H1 (cell line): ENCODE results near the gene RANBP17. TPM values are rescaled to one million over a fixed set of nuclear protein-coding genes. Genes with fewer than 3 reads are reported as not detected.

ENCODE experiments used
- CTCF ChIA-PET: fragments of 300-600 bp; sonication (Branson Sonifier 250); formaldehyde crosslinking; loops from one replicate; lab custom pipeline; 2021; ENCODE audit not compliant: partially characterized antibody; lab: Charles Lee
- POLR2A ChIA-PET: fragments of 300-600 bp; sonication (Branson Sonifier 250); formaldehyde crosslinking; loops from one replicate; lab custom pipeline; 2021; ENCODE audit warnings: inconsistent platforms; ENCODE audit not compliant: partially characterized antibody; lab: Charles Lee
- DNase-seq, 2 experiments: peaks; one replicate each; pipeline versions ENCODE4 v3.0.0 to v3.0.0-alpha.2; 2010 to 2022; ENCODE audit warnings: low spot score in 2 of 2, low read depth in 1 of 2, mixed read lengths in 1 of 2
- FAIRE-seq: peaks from 2 replicates; lab custom pipeline; 2011; peaks lifted over from hg19 to GRCh38; lab: Jason Lieb, UNC
- H2AFZ ChIP-seq: 2 replicates; pipeline ENCODE4 v1.8.1; 2012; ENCODE audit warnings: low read length, inconsistent platforms
- H2AK5ac ChIP-seq: 2 replicates; pipeline ENCODE4 v1.6.1; 2013; ENCODE audit warnings: low read depth, low read length
- H2BK120ac ChIP-seq: replicated peaks from 2 replicates; pipeline ENCODE3; 2013; ENCODE audit warnings: low read depth, low read length, inconsistent platforms
- H2BK12ac ChIP-seq: 2 replicates; pipeline ENCODE4 v1.6.1; 2013; ENCODE audit warnings: low read depth, low read length
- H2BK15ac ChIP-seq: 2 replicates; pipeline ENCODE4 v1.6.1; 2013; ENCODE audit warnings: low read length
- H2BK20ac ChIP-seq: 2 replicates; pipeline ENCODE4 v1.6.1; 2013; ENCODE audit warnings: low read length
- H2BK5ac ChIP-seq: 2 replicates; pipeline ENCODE4 v1.6.1; 2013; ENCODE audit warnings: low read depth, low read length
- H3K14ac ChIP-seq: 2 replicates; pipeline ENCODE4 v1.6.1; 2013; ENCODE audit warnings: inconsistent platforms; ENCODE audit not compliant: insufficient read length
- H3K18ac ChIP-seq: 2 replicates; pipeline ENCODE4 v1.6.1; 2013; ENCODE audit warnings: low read length; ENCODE audit errors: extremely low read depth
- H3K23ac ChIP-seq: 2 replicates; pipeline ENCODE4 v1.6.1; 2013; ENCODE audit warnings: inconsistent platforms; ENCODE audit not compliant: insufficient read length
- H3K23me2 ChIP-seq: 2 replicates; pipeline ENCODE4 v1.6.1; 2013; ENCODE audit warnings: low read depth, low read length
- H3K27ac ChIP-seq: 2 replicates; pipeline ENCODE4 v1.6.1; 2011; ENCODE audit warnings: low read depth, low read length, inconsistent platforms
- H3K27me3 ChIP-seq, 4 experiments: replicated peaks in 1 of 4; 1 replicate in 1 of 4; 2 replicates in 3 of 4; pipeline versions ENCODE4 v1.6.1 to v1.8.1; 2011 to 2013; ENCODE audit warnings: low read length in 3 of 4, mild to moderate bottlenecking in 3 of 4, inconsistent platforms in 2 of 4, mixed read lengths in 2 of 4, moderate library complexity in 1 of 4; ENCODE audit not compliant: control insufficient read depth in 3 of 4, insufficient read depth in 3 of 4; ENCODE audit errors: extremely low read depth in 1 of 4
- H3K36me3 ChIP-seq, 4 experiments: 2 replicates each; pipeline versions ENCODE4 v1.6.1 to v1.8.1; 2011 to 2013; ENCODE audit warnings: mild to moderate bottlenecking in 4 of 4, low read length in 3 of 4, moderate library complexity in 2 of 4, control low read depth in 1 of 4, inconsistent platforms in 1 of 4; ENCODE audit not compliant: insufficient read depth in 4 of 4, control insufficient read depth in 2 of 4
- H3K4ac ChIP-seq: replicated peaks from 2 replicates; pipeline ENCODE3; 2013; ENCODE audit warnings: low read length, low read depth, mixed read lengths, inconsistent platforms; ENCODE audit not compliant: insufficient read length
- H3K4me1 ChIP-seq, 4 experiments: replicated peaks in 1 of 4; 1 replicate in 1 of 4; 2 replicates in 3 of 4; pipeline versions ENCODE4 v1.6.1 to v1.8.1; 2011 to 2013; ENCODE audit warnings: low read length in 3 of 4, inconsistent platforms in 2 of 4, mixed read lengths in 1 of 4; ENCODE audit not compliant: insufficient read depth in 4 of 4, control insufficient read depth in 3 of 4
- H3K4me2 ChIP-seq, 2 experiments: 2 replicates each; pipeline versions ENCODE4 v1.6.1 to v1.8.1; 2011 to 2013; ENCODE audit warnings: low read depth in 2 of 2, low read length in 2 of 2, control low read depth in 1 of 2, inconsistent platforms in 1 of 2, mild to moderate bottlenecking in 1 of 2; ENCODE audit not compliant: insufficient read depth in 1 of 2
- H3K4me3 ChIP-seq, 4 experiments: fragments of 200-600, 300-600 bp in 1 of 4; sonication (generic), shearing (Covaris generic), sonication (Bioruptor Twin) in 1 of 4; 2 replicates each; pipeline versions ENCODE4 v1.5.1 to v1.8.1; 2011 to 2016; ENCODE audit warnings: low read length in 4 of 4, low read depth in 3 of 4, control low read depth in 2 of 4, inconsistent platforms in 2 of 4, mild to moderate bottlenecking in 2 of 4, mixed read lengths in 1 of 4, moderate library complexity in 1 of 4; ENCODE audit not compliant: insufficient read depth in 2 of 4; ENCODE audit errors: extremely low read depth in 1 of 4
- H3K56ac ChIP-seq: replicated peaks from 2 replicates; pipeline ENCODE3; 2013; ENCODE audit warnings: low read depth, mild to moderate bottlenecking, mixed read lengths, low read length, inconsistent platforms; ENCODE audit not compliant: insufficient read length
- H3K79me1 ChIP-seq: 2 replicates; pipeline ENCODE4 v1.6.1; 2013; ENCODE audit warnings: low read depth, low read length, control low read depth
- H3K79me2 ChIP-seq, 2 experiments: 2 replicates each; pipeline versions ENCODE4 v1.6.1 to v1.8.1; 2012 to 2013; ENCODE audit warnings: low read length in 2 of 2, mild to moderate bottlenecking in 2 of 2, inconsistent platforms in 1 of 2; ENCODE audit not compliant: insufficient read depth in 2 of 2, control insufficient read depth in 1 of 2
- H3K9ac ChIP-seq, 4 experiments: replicated peaks in 1 of 4; 1 replicate in 1 of 4; 2 replicates in 3 of 4; pipeline versions ENCODE4 v1.6.1 to v1.8.1; 2011 to 2013; ENCODE audit warnings: low read depth in 3 of 4, low read length in 3 of 4, control low read depth in 2 of 4, mild to moderate bottlenecking in 2 of 4, moderate library complexity in 2 of 4, inconsistent platforms in 1 of 4; ENCODE audit errors: extremely low read depth in 1 of 4
- H3K9me3 ChIP-seq, 2 experiments: 2 replicates each; pipeline versions ENCODE4 v1.6.1 to v1.8.1; 2012 to 2013; ENCODE audit warnings: mild to moderate bottlenecking in 2 of 2, moderate library complexity in 2 of 2, control low read depth in 1 of 2, inconsistent platforms in 1 of 2, low read depth in 1 of 2, low read length in 1 of 2, mixed read lengths in 1 of 2; ENCODE audit not compliant: insufficient read depth in 2 of 2
- H4K20me1 ChIP-seq, 2 experiments: replicated peaks in 1 of 2; 2 replicates each; pipeline versions ENCODE3 to v1.8.1; 2011 to 2013; ENCODE audit warnings: inconsistent platforms in 2 of 2, low read length in 2 of 2, mild to moderate bottlenecking in 1 of 2; ENCODE audit not compliant: insufficient read depth in 2 of 2, control insufficient read depth in 1 of 2
- H4K5ac ChIP-seq: 2 replicates; pipeline ENCODE4 v1.6.1; 2013; ENCODE audit warnings: low read length, low read depth, mixed read lengths, inconsistent platforms; ENCODE audit not compliant: insufficient read length
- H4K8ac ChIP-seq: 2 replicates; pipeline ENCODE4 v1.8.0; 2013; ENCODE audit warnings: mild to moderate bottlenecking, moderate library complexity, low read length, inconsistent platforms; ENCODE audit not compliant: insufficient read depth; ENCODE audit errors: extremely low read depth
- H4K91ac ChIP-seq: replicated peaks from 2 replicates; pipeline ENCODE3; 2013; ENCODE audit warnings: low read length, mixed read lengths, inconsistent platforms; ENCODE audit not compliant: insufficient read length
- CTCF ChIP-seq, 3 experiments: IDR thresholded peaks; 1 replicate in 2 of 3; 2 replicates in 1 of 3; pipeline versions ENCODE4 v1.5.1 to v1.6.1; 2011; ENCODE audit warnings: low read length in 3 of 3, mild to moderate bottlenecking in 3 of 3, inconsistent platforms in 2 of 3, low read depth in 1 of 3, moderate library complexity in 1 of 3; ENCODE audit not compliant: insufficient read depth in 1 of 3; ENCODE audit errors: control extremely low read depth in 1 of 3
- GABPA ChIP-seq: IDR thresholded peaks from 2 replicates; pipeline ENCODE4 v1.6.1; 2011; ENCODE audit warnings: mild to moderate bottlenecking, low read length, moderate library complexity, borderline replicate concordance; ENCODE audit not compliant: insufficient read depth
- HDAC2 ChIP-seq, 2 experiments: fragments of 300-600 bp in 1 of 2; sonication (generic) in 1 of 2; IDR thresholded peaks; 2 replicates each; pipeline ENCODE4 v1.6.1; 2011 to 2012; ENCODE audit warnings: low read depth in 2 of 2, low read length in 2 of 2, mild to moderate bottlenecking in 2 of 2, moderate library complexity in 2 of 2, borderline replicate concordance in 1 of 2, inconsistent platforms in 1 of 2
- KDM5A ChIP-seq: fragments of 200-600 bp; IDR thresholded peaks from 2 replicates; pipeline ENCODE4 v1.7.1; 2012; ENCODE audit warnings: mild to moderate bottlenecking, low read length, inconsistent platforms, mixed read lengths
- WGBS, 2 experiments: shearing (Covaris generic) in 1 of 2; methylation state at CpG; one replicate each; pipeline versions ENCODE4 v1.1.6 to v1.1.7; 2013 to 2015; ENCODE audit warnings: low lambda C conversion rate in 2 of 2, mixed read lengths in 2 of 2, inconsistent platforms in 1 of 2, low coverage in 1 of 2, missing lambda C conversion rate in 1 of 2; ENCODE audit not compliant: insufficient replicate concordance in 2 of 2, insufficient coverage in 1 of 2, insufficient read length in 1 of 2; ENCODE audit errors: extremely low coverage in 1 of 2, missing lambda C conversion rate in 1 of 2; 5-methylcytosine and 5-hydroxymethylcytosine counted together
- long read RNA-seq, 2 experiments: library from RNA in 1 of 2; library from capped mRNA in 1 of 2; stranded (forward); transcript quantifications; one replicate each; pipeline ENCODE4 v2.0.0, GENCODE V29; 2021; ENCODE audit warnings: inconsistent platforms in 1 of 2
- polyA minus RNA-seq, 3 experiments: library from RNA; depleted of rRNA, polyadenylated mRNA; stranded (reverse); fragments of >200 nt; gene quantifications; 1 replicate in 2 of 3; 2 replicates in 1 of 3; pipeline ENCODE4 v1.2.3, GENCODE V29; 2011
- polyA plus RNA-seq, 7 experiments: library from polyadenylated mRNA; depleted of rRNA in 3 of 7; stranded (reverse) in 5 of 7; unstranded in 2 of 7; fragments of >200 nt in 5 of 7; fragments of 200-250 nt in 2 of 7; gene quantifications; 1 replicate in 5 of 7; 2 replicates in 1 of 7; 4 replicates in 1 of 7; pipeline versions ENCODE4 v1.2.1 to v1.2.3, GENCODE V29; 2011 to 2013; ENCODE audit warnings: missing spikeins in 2 of 7, mixed read lengths in 2 of 7
- total RNA-seq: library from RNA; stranded (reverse); fragmentation: NEBNext Ultra II Directional; extraction: Animal tissue kit (Norgen Biotek cat#: 25700); gene quantifications from 2 replicates; pipeline ENCODE4 v1.2.1, GENCODE V29; 2021

The RANBP17 gene
- 16.2 and 21.3 TPM in 2 replicates for total RNA-seq
- 6.8 and 8.6 TPM in 2 replicates for polyA plus RNA-seq (2011; rRNA removed)
- polyA plus RNA-seq (2011; cell fraction: cytosol; rRNA removed), result 10.1 TPM
- polyA plus RNA-seq (2011; cell fraction: nucleus; rRNA removed), result 27.7 TPM
- 8.0 to 13.4 TPM (median 8.5 TPM) in 4 replicates for polyA plus RNA-seq (2012, experiment 1 of 2)
- polyA plus RNA-seq (2012, experiment 2 of 2), result 0.28 TPM
- polyA plus RNA-seq (2013, experiment 1 of 2), result 9.5 TPM
- 5.7 TPM for polyA plus RNA-seq (2013, experiment 2 of 2)
- 81.3 and 133 TPM in 2 replicates for polyA minus RNA-seq (2011; rRNA and poly(A)+ RNA removed)
- polyA minus RNA-seq (2011; cell fraction: cytosol; rRNA and poly(A)+ RNA removed), result 25.0 TPM
- polyA minus RNA-seq (2011; cell fraction: nucleus; rRNA and poly(A)+ RNA removed), result 149 TPM
- long read RNA-seq, experiment 1, partial matches to known transcripts, result 0 of 4 reads
- long read RNA-seq, experiment 1, other reads (novel, unspliced or antisense), result 4 of 4 reads
- long read RNA-seq, experiment 2, partial matches to known transcripts, result 1 of 8 reads
- long read RNA-seq, experiment 2, other reads (novel, unspliced or antisense), result 5 of 8 reads

- peak within 1 kb of the TSS; percentile 75; the same call in 1 of the 2 replicates for H3K18ac ChIP-seq
- H4K5ac ChIP-seq, result peak within 1 kb of the TSS; percentile 44
- no peak within 1 kb of the TSS for H3K23ac ChIP-seq
- H4K20me1 ChIP-seq, result peaks cover 2 to 6% of the 10 kb centered on the region in 2 experiments
- FAIRE-seq, result no peak
- H3K23me2 ChIP-seq, result peaks cover 9% of the 10 kb centered on the region
- H3K36me3 ChIP-seq, result no peaks in the 10 kb centered on the region
- 2% methylated on average over 50 of the region's 102 CpGs; no CpG with 5 or more reads in 1 of the 2 experiments for WGBS, 2 experiments
- no peak within 1 kb of the TSS for H2AK5ac ChIP-seq
- peak within 1 kb of the TSS; percentile 28; the same call in 1 of the 2 replicates for H2BK12ac ChIP-seq
- H2AFZ ChIP-seq, result peak within 1 kb of the TSS; percentile 69; the same call in 1 of the 2 replicates
- POLR2A ChIA-PET, result no interaction called here
- H4K91ac ChIP-seq, result no peak within 1 kb of the TSS
- CTCF ChIA-PET, result no interaction called here
- peaks cover 4 to 12% of the 10 kb centered on the region in 2 experiments; a peak in 3 of 4 replicates for H3K9me3 ChIP-seq
- peak within 1 kb of the TSS; percentile 80 to 85 for H3K4me2 ChIP-seq
- peak within 1 kb of the TSS; percentile 19 for H3K4ac ChIP-seq
- H3K27me3 ChIP-seq, result peaks cover 0 to 3% (median 1%) of the 10 kb centered on the region in 4 experiments; a peak in 3 of 7 replicates
- H3K9ac ChIP-seq, result peak within 1 kb of the TSS; percentile 70 to 82 (median 76)
- H2BK15ac ChIP-seq, result no peak within 1 kb of the TSS
- 0 out of 2 replicates have a peak within 1 kb of the TSS, but pooled peaks have one; percentile 58 for H3K27ac ChIP-seq
- H3K4me3 ChIP-seq, result peak within 1 kb of the TSS; percentile 66 to 85 (median 78)
- H3K79me1 ChIP-seq, result peaks cover 4% of the 10 kb centered on the region; the same call in 1 of the 2 replicates
- peak within 1 kb of the TSS; percentile 71; the same call in 1 of the 2 replicates for H2BK5ac ChIP-seq
- H2BK120ac ChIP-seq, result no peak within 1 kb of the TSS
- H3K4me1 ChIP-seq, result peaks cover 0 to 5% (median 1%) of the 10 kb centered on the region in 4 experiments; a peak in 2 of 7 replicates
- H4K8ac ChIP-seq, result peak within 1 kb of the TSS; percentile 89
- H3K56ac ChIP-seq, result peak within 1 kb of the TSS; percentile 71
- no peak within 1 kb of the TSS for H3K14ac ChIP-seq
- H3K79me2 ChIP-seq, result peaks cover 3 to 44% of the 10 kb centered on the region in 2 experiments; a peak in 3 of 4 replicates
- H2BK20ac ChIP-seq, result no peak within 1 kb of the TSS
- DNase-seq, result peak; percentile 64 to 88
- peak in 1 of 3 experiments; percentile 3; a peak in 1 of 4 replicates for TF ChIP-seq CTCF (IDR thresholded peaks at IDR 0.05; ENCODE audit: control extremely low read depth in 1 of 3, insufficient read depth in 1 of 3, low read depth in 1 of 3, low read length in 3 of 3)
- TF ChIP-seq HDAC2 (IDR thresholded peaks at IDR 0.05; ENCODE audit: borderline replicate concordance in 1 of 2, low read depth in 2 of 2, low read length in 2 of 2), result 0 out of 4 replicates have a peak, but pooled peaks of 1 of the 2 experiments have one; percentile 32
- TF ChIP-seq GABPA, result no peak; the same call in 1 of the 2 replicates
- 0 out of 2 replicates have a peak, but pooled peaks have one; percentile 18 for TF ChIP-seq KDM5A
These were observed at the start of gene RANBP17 for GRCh38 chr5:170861917-170862766. Gene RANBP17, plus strand, starts transcription at chr5:170862018.
